DND-41 (cell line): ENCODE data around the gene PPP2CA.
"Not testable (repeated sequence)": the region's sequence is repeated elsewhere in the genome, so short reads cannot be mapped to it uniquely, and the experiment has no call there.

Experiments used
- ATAC-seq: fragments of 200-7000 bp; cut with Tn5 transposase; 3 replicates; pipeline ENCODE4 v1.9.1; 2021; ENCODE audit warnings: low read depth; ENCODE audit not compliant: insufficient read depth
- DNase-seq: peaks from one replicate; pipeline ENCODE4 v3.0.0-alpha.2; 2020
- H2AFZ ChIP-seq: 2 replicates; pipeline ENCODE4 v1.6.0; 2012; ENCODE audit warnings: low read depth, low read length
- H3K27ac ChIP-seq: 2 replicates; pipeline ENCODE4 v1.5.1; 2012; ENCODE audit warnings: low read length, inconsistent platforms
- H3K27me3 ChIP-seq: fragments of 200-600 bp; sonication (generic); 2 replicates; pipeline ENCODE4 v1.6.0; 2012; ENCODE audit warnings: low read length, mild to moderate bottlenecking, inconsistent platforms; ENCODE audit not compliant: insufficient read depth, poor library complexity
- H3K36me3 ChIP-seq: 2 replicates; pipeline ENCODE4 v1.5.1; 2012; ENCODE audit warnings: low read length, inconsistent platforms; ENCODE audit not compliant: insufficient read depth
- H3K4me1 ChIP-seq: 2 replicates; pipeline ENCODE4 v1.5.1; 2012; ENCODE audit warnings: mild to moderate bottlenecking, low read length; ENCODE audit not compliant: insufficient read depth
- H3K4me2 ChIP-seq: 2 replicates; pipeline ENCODE4 v1.6.0; 2012; ENCODE audit warnings: mild to moderate bottlenecking, moderate library complexity, low read length, inconsistent platforms; ENCODE audit not compliant: insufficient read depth
- H3K4me3 ChIP-seq, 2 experiments: fragments of 200-600 bp in 1 of 2; shearing (Covaris generic) in 1 of 2; 2 replicates each; pipeline ENCODE4 v1.5.1; 2012 to 2016; ENCODE audit warnings: inconsistent platforms in 2 of 2, low read length in 2 of 2, mild to moderate bottlenecking in 2 of 2, low read depth in 1 of 2, moderate library complexity in 1 of 2
- H3K79me2 ChIP-seq: 2 replicates; pipeline ENCODE4 v1.6.0; 2012; ENCODE audit warnings: low read length, inconsistent platforms; ENCODE audit not compliant: insufficient read depth
- H3K9ac ChIP-seq: 2 replicates; pipeline ENCODE4 v1.6.0; 2012; ENCODE audit warnings: low read depth, mild to moderate bottlenecking, inconsistent platforms, low read length, moderate library complexity
- H3K9me3 ChIP-seq: 2 replicates; pipeline ENCODE4 v1.5.1; 2012; ENCODE audit warnings: low read length, moderate library complexity, mild to moderate bottlenecking, inconsistent platforms; ENCODE audit not compliant: insufficient read depth, severe bottlenecking
- H4K20me1 ChIP-seq: 2 replicates; pipeline ENCODE4 v1.6.0; 2012; ENCODE audit warnings: low read length; ENCODE audit not compliant: insufficient read depth
- EZH2 ChIP-seq: IDR thresholded peaks from 3 replicates; pipeline ENCODE4 v1.6.1; 2012; ENCODE audit warnings: borderline replicate concordance, low read depth, mild to moderate bottlenecking, moderate library complexity, low read length, inconsistent platforms; ENCODE audit not compliant: severe bottlenecking
- TF ChIP-seq, protein P1 (sequence below): IDR thresholded peaks from 2 replicates; pipeline ENCODE4 v1.5.1; 2012; ENCODE audit warnings: borderline replicate concordance, low read length, moderate library complexity, mild to moderate bottlenecking; ENCODE audit not compliant: poor library complexity, severe bottlenecking; ENCODE audit errors: extremely low read depth

The PPP2CA gene

DNA sequence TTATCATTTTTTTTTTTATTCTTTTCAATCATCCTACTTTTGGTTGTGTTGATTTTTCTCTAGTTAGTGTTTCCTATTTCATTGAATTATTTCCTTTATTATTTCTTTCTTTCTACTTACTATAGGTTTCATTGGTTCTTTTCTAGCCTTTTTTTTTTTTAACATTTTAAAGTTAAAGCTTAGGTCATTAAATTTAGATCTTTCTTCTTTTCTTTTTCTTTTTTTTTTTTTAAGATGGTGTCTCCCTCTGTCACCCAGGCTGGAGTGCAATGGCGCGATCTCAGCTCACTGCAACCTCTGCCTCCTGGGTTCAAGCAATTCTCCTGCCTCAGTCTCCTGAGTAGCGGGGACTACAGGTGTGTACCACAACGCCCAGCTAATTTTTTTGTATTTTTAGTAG is 43.0 kb upstream of the PPP2CA start:
- peaks cover 10% of the 10 kb centered on the region for H3K9me3 ChIP-seq
- no peak overlapping the region for H3K4me3 ChIP-seq
- H3K4me2 ChIP-seq = no peak overlapping the region
- ATAC-seq (no peak), DNase-seq (no peak)
- TF ChIP-seq, protein P1, sequence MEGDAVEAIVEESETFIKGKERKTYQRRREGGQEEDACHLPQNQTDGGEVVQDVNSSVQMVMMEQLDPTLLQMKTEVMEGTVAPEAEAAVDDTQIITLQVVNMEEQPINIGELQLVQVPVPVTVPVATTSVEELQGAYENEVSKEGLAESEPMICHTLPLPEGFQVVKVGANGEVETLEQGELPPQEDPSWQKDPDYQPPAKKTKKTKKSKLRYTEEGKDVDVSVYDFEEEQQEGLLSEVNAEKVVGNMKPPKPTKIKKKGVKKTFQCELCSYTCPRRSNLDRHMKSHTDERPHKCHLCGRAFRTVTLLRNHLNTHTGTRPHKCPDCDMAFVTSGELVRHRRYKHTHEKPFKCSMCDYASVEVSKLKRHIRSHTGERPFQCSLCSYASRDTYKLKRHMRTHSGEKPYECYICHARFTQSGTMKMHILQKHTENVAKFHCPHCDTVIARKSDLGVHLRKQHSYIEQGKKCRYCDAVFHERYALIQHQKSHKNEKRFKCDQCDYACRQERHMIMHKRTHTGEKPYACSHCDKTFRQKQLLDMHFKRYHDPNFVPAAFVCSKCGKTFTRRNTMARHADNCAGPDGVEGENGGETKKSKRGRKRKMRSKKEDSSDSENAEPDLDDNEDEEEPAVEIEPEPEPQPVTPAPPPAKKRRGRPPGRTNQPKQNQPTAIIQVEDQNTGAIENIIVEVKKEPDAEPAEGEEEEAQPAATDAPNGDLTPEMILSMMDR = no peak
- no peak for TF ChIP-seq EZH2
- H3K27me3 ChIP-seq = peaks cover 5% of the 10 kb centered on the region
- no peak overlapping the region for H3K9ac ChIP-seq
- no peak overlapping the region for H3K27ac ChIP-seq
- H3K36me3 ChIP-seq = no peaks in the 10 kb centered on the region
- H3K4me1 ChIP-seq = no peaks in the 10 kb centered on the region
- no peaks in the 10 kb centered on the region for H3K79me2 ChIP-seq
- no peaks in the 10 kb centered on the region for H4K20me1 ChIP-seq
- no peak overlapping the region for H2AFZ ChIP-seq

DNA sequence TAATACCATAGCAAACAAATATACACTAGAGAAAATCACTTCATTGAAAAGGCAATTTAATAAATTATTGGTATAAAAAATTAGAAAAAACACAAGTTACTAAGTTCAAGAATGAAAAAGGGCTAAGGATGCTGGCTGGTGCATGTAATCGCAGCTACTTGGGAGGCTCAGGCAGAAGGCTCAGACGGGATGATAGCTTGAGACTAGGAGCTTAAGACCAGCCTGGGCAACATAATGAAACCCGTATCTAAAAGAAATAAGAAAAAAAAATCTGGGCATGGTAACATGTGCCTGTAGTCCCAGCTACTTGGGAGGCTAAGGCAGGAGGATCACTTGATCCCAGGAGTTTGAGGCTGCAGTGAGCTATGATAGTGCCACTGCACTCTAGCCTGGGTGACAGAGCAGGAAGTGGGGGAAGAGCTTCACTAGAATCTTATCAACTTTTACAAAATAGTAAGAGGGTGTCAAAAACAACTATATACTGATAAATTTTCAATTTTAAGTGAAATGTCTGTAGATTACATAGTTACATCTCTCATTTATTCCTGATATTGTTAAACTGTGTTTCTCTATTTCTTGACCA is 42.2 kb upstream of the PPP2CA start:
- Histone ChIP-seq H3K4me2 (no peak overlapping the region), H3K27me3 (peaks cover 5% of the 10 kb centered on the region), H3K36me3 (no peaks in the 10 kb centered on the region), H4K20me1 (no peaks in the 10 kb centered on the region), H3K27ac (no peak overlapping the region), H3K4me1 (no peaks in the 10 kb centered on the region), H3K9ac (no peak overlapping the region), H3K9me3 (peaks cover 10% of the 10 kb centered on the region), H3K4me3 (no peak overlapping the region), H3K79me2 (no peaks in the 10 kb centered on the region), H2AFZ (no peak overlapping the region)
- DNase-seq (no peak), ATAC-seq (no peak)
- no peak for TF ChIP-seq EZH2
- TF ChIP-seq, protein P1 = no peak

DNA sequence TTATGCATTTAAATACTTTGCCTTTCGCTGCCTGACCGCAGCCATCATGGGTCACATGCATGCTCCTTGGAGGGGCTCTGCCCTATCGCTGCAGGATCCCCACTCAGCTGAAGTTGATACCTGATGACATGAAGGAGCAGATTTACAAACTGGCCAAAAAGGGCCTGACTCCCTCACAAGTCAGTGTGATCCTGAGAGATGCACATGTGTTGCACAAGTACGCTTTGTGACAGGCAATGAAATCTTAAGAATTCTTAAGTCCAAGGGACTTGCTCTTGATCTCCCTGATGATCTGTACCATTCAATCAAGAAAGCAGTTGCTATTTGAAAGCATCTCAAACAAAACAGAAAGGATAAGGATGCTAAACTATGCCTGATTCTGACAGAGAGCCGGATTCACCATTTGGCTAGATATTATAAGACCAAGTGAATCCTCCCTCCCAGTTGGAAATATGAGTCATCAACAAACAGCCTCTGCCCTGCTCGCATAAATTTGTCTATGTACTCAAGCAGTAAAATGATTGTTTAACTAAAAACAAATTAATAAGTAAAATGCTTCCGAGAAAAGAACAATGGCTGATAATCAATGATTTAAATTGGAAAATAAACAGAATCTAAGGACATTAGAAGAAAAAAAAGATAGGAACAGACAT is 41.6 kb upstream of the PPP2CA start:
- H3K4me2 ChIP-seq = no peak overlapping the region
- ATAC-seq (no peak), DNase-seq (no peak)
- TF ChIP-seq, protein P1 = no peak
- TF ChIP-seq EZH2 = no peak
- H3K36me3 ChIP-seq = no peaks in the 10 kb centered on the region
- no peak overlapping the region for H3K4me3 ChIP-seq
- no peaks in the 10 kb centered on the region for H4K20me1 ChIP-seq
- peaks cover 10% of the 10 kb centered on the region for H3K9me3 ChIP-seq
- no peaks in the 10 kb centered on the region for H3K79me2 ChIP-seq
- H3K9ac ChIP-seq = no peak overlapping the region
- no peak overlapping the region for H2AFZ ChIP-seq
- H3K4me1 ChIP-seq = no peaks in the 10 kb centered on the region
- H3K27ac ChIP-seq = no peak overlapping the region
- peaks cover 5% of the 10 kb centered on the region for H3K27me3 ChIP-seq

DNA sequence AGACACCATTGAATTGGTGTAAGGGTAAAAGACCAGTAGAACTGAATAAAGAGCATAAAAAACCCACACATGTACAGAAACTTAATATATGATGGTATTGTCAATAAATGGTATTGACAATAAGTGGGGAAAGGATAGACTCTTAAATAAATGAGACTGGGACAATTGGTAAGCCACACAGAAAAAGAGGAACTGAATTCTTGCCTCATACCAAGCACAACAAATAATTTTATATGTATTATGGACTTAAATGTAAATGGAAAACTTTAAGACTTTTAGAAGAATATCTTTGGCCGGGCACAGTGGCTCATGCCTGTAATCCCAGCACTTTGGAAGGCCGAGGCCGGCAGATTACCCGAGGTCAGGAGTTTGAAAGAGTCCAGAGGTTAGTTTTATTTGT is 37.9 kb upstream of the PPP2CA start:
- no peak overlapping the region for H3K9ac ChIP-seq
- no peak for ATAC-seq
- H4K20me1 ChIP-seq = no peaks in the 10 kb centered on the region
- H3K9me3 ChIP-seq = peaks cover 4% of the 10 kb centered on the region
- H3K79me2 ChIP-seq = no peaks in the 10 kb centered on the region
- H2AFZ ChIP-seq = no peak overlapping the region
- H3K27me3 ChIP-seq = peaks cover 5% of the 10 kb centered on the region
- no peak overlapping the region for H3K4me3 ChIP-seq
- H3K4me1 ChIP-seq = no peaks in the 10 kb centered on the region
- H3K36me3 ChIP-seq = no peaks in the 10 kb centered on the region
- H3K27ac ChIP-seq = no peak overlapping the region
- DNase-seq = no peak
- no peak overlapping the region for H3K4me2 ChIP-seq
- no peak for TF ChIP-seq EZH2
- TF ChIP-seq, protein P1 = no peak

DNA sequence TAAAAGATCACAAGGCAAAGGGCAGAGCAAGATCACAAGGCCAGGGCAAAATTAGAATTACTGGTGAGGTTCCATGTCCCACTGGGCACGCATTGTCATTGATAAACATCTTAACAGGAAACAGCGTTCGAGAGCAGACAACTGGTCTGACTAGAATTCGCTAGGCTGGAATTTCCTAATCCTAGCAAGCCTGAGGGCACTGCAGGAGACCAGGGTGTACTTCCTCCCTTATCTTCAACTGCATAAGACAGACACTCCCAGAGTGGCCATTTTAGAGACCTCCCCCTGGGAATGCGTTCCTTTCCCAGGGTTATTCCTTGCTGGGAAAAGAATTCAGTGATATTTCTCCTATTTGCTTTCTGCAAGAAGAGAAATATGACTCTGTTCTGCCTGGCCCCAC is 36.8 kb upstream of the PPP2CA start:
- H2AFZ ChIP-seq, H4K20me1 ChIP-seq, H3K36me3 ChIP-seq, H3K4me3 ChIP-seq, ATAC-seq, H3K27ac ChIP-seq, H3K4me2 ChIP-seq, DNase-seq, H3K27me3 ChIP-seq, H3K9me3 ChIP-seq, H3K4me1 ChIP-seq, H3K9ac ChIP-seq, H3K79me2 ChIP-seq: not testable (repeated sequence)
